ENCODE results near the gene TOM1L2. TPM values are rescaled to one million over a fixed set of nuclear protein-coding genes. Genes with fewer than 3 reads are reported as not detected.

Gene TOM1L2
- total RNA-seq, 1 donor from 2014 or later: 18.3 TPM

- peak overlapping the region; percentile 76 for H3K4me3 Mint-ChIP-seq
- DNase-seq (no peak), ATAC-seq (ENCODE audit: low read depth) (no peak)
- intact Hi-C loops (cut with micrococcal nuclease): loop anchor here (1.0 to 5.0 kb wide), 10 partner anchors 62 to 689 kb away; partner anchors contain the start of genes ATPAF2, COPS3, DRG2 and GID4
- ChIA-PET CTCF (interaction anchor here (1.6 kb wide), 1 partner anchor 72 kb away, joined by 4 read pairs; no protein-coding TSS in a partner anchor), POLR2A (interaction anchor here (0.7 to 1.4 kb wide), 6 partner anchors 13 to 1436 kb away, joined by 3 to 7 read pairs (median 4); partner anchors contain the start of genes ATPAF2, GID4 and PEMT)
- TF ChIP-seq CTCF (IDR thresholded peaks at IDR 0.05): no peak
- no peaks in the 10 kb centered on the region for H3K9me3 Mint-ChIP-seq
- H3K36me3 Mint-ChIP-seq (ENCODE audit: low read depth): peaks cover 2% of the 10 kb centered on the region
- no peak overlapping the region for H3K27ac Mint-ChIP-seq
- no peaks in the 10 kb centered on the region for H3K27me3 Mint-ChIP-seq
- peaks cover 22% of the 10 kb centered on the region for H3K4me1 Mint-ChIP-seq
Measured at GRCh38 chr17:17971431-17972125, 622 bp downstream of the TOM1L2 start.

DNA sequence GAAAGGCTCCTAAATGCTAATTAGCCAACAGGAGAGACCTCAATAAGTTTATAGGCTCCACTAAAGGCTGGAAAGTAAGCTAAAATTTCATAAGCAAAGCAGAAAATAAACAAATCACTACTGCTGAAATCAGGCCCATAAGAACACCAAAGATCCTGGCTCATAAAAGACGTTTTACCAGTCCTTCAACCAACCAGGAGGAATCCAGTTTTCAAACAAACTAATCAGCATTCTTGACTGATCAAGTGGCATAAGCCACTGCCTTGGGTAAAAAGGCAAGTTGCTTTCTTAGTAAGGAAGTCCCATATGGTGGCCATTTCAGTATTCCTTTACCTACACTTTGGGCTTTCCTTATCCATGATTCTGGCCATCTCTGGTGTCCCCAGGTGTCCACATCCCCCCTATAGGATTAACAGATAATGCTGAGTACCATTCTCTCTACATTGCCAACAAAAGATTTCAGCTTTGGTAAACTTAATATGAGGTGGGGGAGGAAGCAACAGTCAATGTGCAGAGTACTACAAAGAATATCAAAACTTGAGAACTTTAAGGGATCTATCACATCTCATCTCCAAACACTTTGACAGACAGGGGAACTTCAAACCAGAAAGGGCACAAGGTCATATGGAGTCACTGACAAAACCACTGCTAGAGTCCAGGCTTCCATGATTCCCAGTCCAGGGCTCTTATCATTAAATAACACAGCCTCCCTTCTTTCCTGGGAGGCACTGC, 1.3 kb downstream of the TOM1L2 start:
- intact Hi-C loops (cut with micrococcal nuclease): loop anchor here (5.0 kb wide), 3 partner anchors 149 to 689 kb away; partner anchors contain the start of gene COPS3
- H3K4me3 Mint-ChIP-seq: peak overlapping the region; percentile 76
- TF ChIP-seq CTCF (IDR thresholded peaks at IDR 0.05): no peak
- ChIA-PET POLR2A (no interaction called here), CTCF (no interaction called here)
- H3K4me1 Mint-ChIP-seq: peaks cover 22% of the 10 kb centered on the region
- H3K27ac Mint-ChIP-seq: no peak overlapping the region
- no peaks in the 10 kb centered on the region for H3K27me3 Mint-ChIP-seq
- no peaks in the 10 kb centered on the region for H3K9me3 Mint-ChIP-seq
- ATAC-seq (ENCODE audit: low read depth) (no peak), DNase-seq (no peak)
- H3K36me3 Mint-ChIP-seq (ENCODE audit: low read depth): peaks cover 2% of the 10 kb centered on the region

DNA sequence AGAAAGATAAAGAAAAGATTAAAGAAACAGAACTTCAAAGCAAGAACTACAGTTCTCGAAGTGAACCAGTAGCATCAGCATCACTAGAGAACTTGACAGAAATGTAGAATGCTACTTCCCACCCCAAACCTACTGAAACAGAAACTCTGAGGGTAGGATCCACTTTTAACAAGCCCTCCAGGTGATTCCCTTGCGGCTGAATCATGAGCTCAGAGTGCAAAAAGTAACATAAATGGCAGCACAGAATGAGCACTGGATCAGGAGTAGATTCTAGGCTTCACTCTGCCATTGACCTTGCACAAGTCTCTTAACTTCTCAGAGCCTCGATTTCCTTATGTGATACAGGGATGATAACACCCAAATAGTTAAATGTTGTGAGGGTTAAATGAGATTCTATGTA, 5.8 kb downstream of the TOM1L2 start:
- peaks cover 16% of the 10 kb centered on the region for H3K4me1 Mint-ChIP-seq
- H3K27me3 Mint-ChIP-seq: no peaks in the 10 kb centered on the region
- POLR2A ChIA-PET: no interaction called here
- DNase-seq (no peak), ATAC-seq (ENCODE audit: low read depth) (no peak)
- peaks cover 2% of the 10 kb centered on the region for H3K36me3 Mint-ChIP-seq (ENCODE audit: low read depth)
- intact Hi-C loops (cut with micrococcal nuclease): no loop called here
- TF ChIP-seq CTCF (IDR thresholded peaks at IDR 0.05): no peak
- H3K9me3 Mint-ChIP-seq: no peaks in the 10 kb centered on the region
- H3K4me3 Mint-ChIP-seq: no peak overlapping the region
- CTCF ChIA-PET: no interaction called here
- H3K27ac Mint-ChIP-seq: no peak overlapping the region

DNA sequence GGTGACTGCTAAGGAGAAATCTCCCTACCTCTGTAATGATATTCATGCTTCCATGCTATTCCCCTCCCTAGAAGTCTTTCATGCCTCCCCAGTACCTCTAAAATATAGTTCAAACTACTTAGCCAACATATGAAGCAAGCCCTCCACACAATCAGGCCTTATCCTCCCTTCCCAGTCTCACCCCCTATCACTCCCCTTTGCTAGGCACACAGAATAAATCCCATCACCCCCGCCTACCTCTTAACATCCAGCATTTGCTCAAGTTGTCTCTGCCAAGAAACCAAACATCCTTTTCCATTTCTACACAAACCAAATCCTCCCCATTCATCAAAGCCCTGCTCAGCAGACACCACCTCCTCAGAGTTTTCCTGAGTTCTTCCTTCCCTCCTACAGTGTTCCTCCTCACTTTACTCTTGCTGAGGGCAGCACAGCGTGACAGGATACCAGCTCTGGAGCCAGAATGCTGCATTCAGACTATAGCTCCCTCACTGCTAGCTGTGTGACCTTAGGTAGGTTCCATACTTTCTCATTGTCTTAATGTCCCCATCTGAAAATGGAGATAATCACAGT, 7.0 kb downstream of the TOM1L2 start:
- intact Hi-C loops (cut with micrococcal nuclease): no loop called here
- POLR2A ChIA-PET: no interaction called here
- H3K27me3 Mint-ChIP-seq: no peaks in the 10 kb centered on the region
- CTCF ChIA-PET: no interaction called here
- no peak for TF ChIP-seq CTCF (IDR thresholded peaks at IDR 0.05)
- H3K9me3 Mint-ChIP-seq: no peaks in the 10 kb centered on the region
- H3K36me3 Mint-ChIP-seq (ENCODE audit: low read depth): peaks cover 2% of the 10 kb centered on the region
- DNase-seq: no peak
- no peak for ATAC-seq (ENCODE audit: low read depth)
- H3K4me1 Mint-ChIP-seq: peaks cover 15% of the 10 kb centered on the region
- no peak overlapping the region for H3K27ac Mint-ChIP-seq
- H3K4me3 Mint-ChIP-seq: no peak overlapping the region

GRCh38 chr17:17964710-17965109, 7.5 kb downstream of the TOM1L2 start:
- H3K36me3 Mint-ChIP-seq (ENCODE audit: low read depth): peaks cover 2% of the 10 kb centered on the region
- POLR2A ChIA-PET: no interaction called here
- intact Hi-C loops (cut with micrococcal nuclease): no loop called here
- no peak for TF ChIP-seq CTCF (IDR thresholded peaks at IDR 0.05)
- CTCF ChIA-PET: no interaction called here
- no peaks in the 10 kb centered on the region for H3K9me3 Mint-ChIP-seq
- DNase-seq: no peak
- no peaks in the 10 kb centered on the region for H3K27me3 Mint-ChIP-seq
- H3K27ac Mint-ChIP-seq: no peak overlapping the region
- no peak for ATAC-seq (ENCODE audit: low read depth)
- peaks cover 20% of the 10 kb centered on the region for H3K4me1 Mint-ChIP-seq
- H3K4me3 Mint-ChIP-seq: no peak overlapping the region

Data from activated B cell treated with CpG ODN at 0.5 μM for 24 hours (primary cell).